ENCODE data around the gene BMPER.

DNA sequence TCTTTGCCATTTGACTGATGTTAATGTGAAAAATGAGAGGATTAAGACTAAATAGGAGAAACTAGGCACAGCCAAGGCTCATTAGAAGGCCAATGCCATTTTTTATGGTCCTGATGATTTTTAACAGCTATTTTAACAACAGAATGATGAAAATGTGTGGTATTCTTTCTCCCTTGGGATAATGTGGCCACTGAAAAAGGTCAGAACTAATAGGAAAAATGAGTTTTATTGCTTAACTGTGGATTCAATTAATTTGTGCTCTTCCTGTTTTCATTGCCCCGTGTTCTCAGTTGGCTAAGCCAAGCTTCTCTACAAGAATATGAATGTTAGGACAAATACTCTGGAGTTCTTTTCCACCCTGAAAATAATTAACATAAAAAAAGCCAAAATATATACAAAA is 56.6 kb downstream of the BMPER start:
- TF ChIP-seq POLR2A (IDR thresholded peaks at IDR 0.05; ENCODE audit: low read depth, low read length) (no peak), TAF1 (IDR thresholded peaks at IDR 0.05; ENCODE audit: borderline replicate concordance, low read depth, low read length) (no peak)

Measured in GM12892 (cell line).